WTC11 (cell line): ENCODE results near the gene AVPR2. TPM values are rescaled to one million over a fixed set of nuclear protein-coding genes. Genes with fewer than 3 reads are reported as not detected.

ENCODE experiments used
- ATAC-seq: fragments of 200-7000 bp; cut with Tn5 transposase; 2 replicates; pipeline ENCODE4 v1.10.0; 2021; ENCODE audit warnings: mild to moderate bottlenecking, moderate library complexity
- CTCF ChIA-PET: fragments of 300-600 bp; sonication (Branson Sonifier 250); formaldehyde crosslinking; loops from one replicate; lab custom pipeline; 2021; ENCODE audit warnings: antibody characterized with exemption; lab: Charles Lee
- POLR2A ChIA-PET: fragments of 350-600 bp; sonication (Branson Sonifier 250); formaldehyde crosslinking; loops from one replicate; lab custom pipeline; 2021; ENCODE audit warnings: antibody characterized with exemption; lab: Charles Lee
- DNase-seq: peaks from one replicate; pipeline ENCODE4 v3.0.0; 2021; ENCODE audit warnings: low spot score
- H3K27ac Mint-ChIP-seq: 2 replicates; pipeline ENCODE4 v1.8.0; 2021; ENCODE audit warnings: mixed read lengths
- H3K27me3 Mint-ChIP-seq: 2 replicates; pipeline ENCODE4 v1.8.0; 2021; ENCODE audit warnings: low read depth, mild to moderate bottlenecking, moderate library complexity, mixed read lengths
- H3K36me3 Mint-ChIP-seq: 2 replicates; pipeline ENCODE4 v1.8.0; 2021; ENCODE audit warnings: mixed read lengths
- H3K4me1 Mint-ChIP-seq: 2 replicates; pipeline ENCODE4 v1.8.0; 2022; ENCODE audit warnings: mixed read lengths
- H3K4me3 Mint-ChIP-seq: 2 replicates; pipeline ENCODE4 v1.8.0; 2021; ENCODE audit warnings: mild to moderate bottlenecking, moderate library complexity, mixed read lengths
- H3K9me3 Mint-ChIP-seq: 2 replicates; pipeline ENCODE4 v1.8.0; 2021; ENCODE audit warnings: mixed read lengths
- AFF4 ChIP-seq: sonication (generic); formaldehyde crosslinking; IDR thresholded peaks from 2 replicates; pipeline ENCODE4 v1.8.1; 2023; ENCODE audit warnings: mild to moderate bottlenecking, missing genetic modification reagents, borderline replicate concordance
- ATF1 ChIP-seq: sonication (generic); formaldehyde crosslinking; IDR thresholded peaks from 2 replicates; pipeline ENCODE4 v1.8.1; 2023; ENCODE audit warnings: mild to moderate bottlenecking, moderate library complexity, missing genetic modification reagents
- ETV6 ChIP-seq: sonication (generic); formaldehyde crosslinking; IDR thresholded peaks from 2 replicates; pipeline ENCODE4 v1.8.1; 2022; ENCODE audit warnings: mild to moderate bottlenecking, missing genetic modification reagents
- SOX15 ChIP-seq: fragments of 250-450 bp; sonication (Bioruptor Pico); IDR thresholded peaks from 2 replicates; pipeline ENCODE4 v1.9.0; 2021; ENCODE audit warnings: mild to moderate bottlenecking
- ZMAT4 ChIP-seq: fragments of 250-450 bp; sonication (Bioruptor Pico); IDR thresholded peaks from 2 replicates; pipeline ENCODE4 v1.9.0; 2021; ENCODE audit warnings: mild to moderate bottlenecking
- ZNF232 ChIP-seq: sonication (generic); formaldehyde crosslinking; IDR thresholded peaks from 2 replicates; pipeline ENCODE4 v1.8.0; 2022; ENCODE audit warnings: mild to moderate bottlenecking, missing genetic modification reagents
- ZNF532 ChIP-seq: fragments of 250-450 bp; sonication (Bioruptor Pico); IDR thresholded peaks from 2 replicates; pipeline ENCODE4 v1.9.0; 2021; ENCODE audit warnings: mild to moderate bottlenecking, borderline replicate concordance
- total RNA-seq: library from RNA; stranded (reverse); gene quantifications from 3 replicates; pipeline ENCODE4 v1.2.3, GENCODE V29; 2021

The AVPR2 gene
- total RNA-seq, 1 experiment from 2014 or later: 0.11 TPM

GRCh38 chrX:153926552-153926857 is 22.0 kb downstream of the AVPR2 start (continued):
- TF ChIP-seq ZNF532 (CRISPR knock-in tag): no peak

- ChIA-PET POLR2A (interaction anchor here (0.8 to 2.0 kb wide), 8 partner anchors 8 to 200 kb away, joined by 3 to 8 read pairs (median 5); partner anchors contain the start of gene RENBP), CTCF (interaction anchor here (1.2 to 6.9 kb wide), 5 partner anchors 8 to 48 kb away, joined by 5 to 116 read pairs (median 6); partner anchors contain the start of genes NAA10 and RENBP)
- peak overlapping the region; percentile 79 for H3K4me3 Mint-ChIP-seq
- peaks cover 6% of the 10 kb centered on the region for H3K36me3 Mint-ChIP-seq
- no peaks in the 10 kb centered on the region for H3K9me3 Mint-ChIP-seq
- TF ChIP-seq AFF4 (CRISPR knock-in tag) (no peak), ATF1 (CRISPR knock-in tag) (no peak), SOX15 (CRISPR knock-in tag) (no peak)
- H3K4me1 Mint-ChIP-seq: peaks cover 28% of the 10 kb centered on the region
- peak overlapping the region; percentile 78 for H3K27ac Mint-ChIP-seq
- peak; percentile 43 for DNase-seq
- no peaks in the 10 kb centered on the region for H3K27me3 Mint-ChIP-seq
- no peak for ATAC-seq
Measured at GRCh38 chrX:153926858-153927671, 22.6 kb downstream of the AVPR2 start.

- no peak for ATAC-seq
- Mint-ChIP-seq H3K9me3 (no peaks in the 10 kb centered on the region), H3K4me1 (peaks cover 26% of the 10 kb centered on the region), H3K4me3 (peak overlapping the region; percentile 79), H3K27me3 (no peaks in the 10 kb centered on the region), H3K36me3 (peaks cover 6% of the 10 kb centered on the region), H3K27ac (peak overlapping the region; percentile 78; the same call in 1 of the 2 replicates)
- no peak for TF ChIP-seq ZMAT4 (CRISPR knock-in tag)
- TF ChIP-seq ETV6: no peak
- no peak for TF ChIP-seq ZNF532 (CRISPR knock-in tag)
- TF ChIP-seq ZNF232 (CRISPR knock-in tag): no peak
- ChIA-PET CTCF (interaction anchor here (1.5 to 6.9 kb wide), 3 partner anchors 17 to 49 kb away, joined by 5 to 116 read pairs (median 7); partner anchors contain the start of gene RENBP), POLR2A (interaction anchor here (1.2 to 2.0 kb wide), 4 partner anchors 17 to 45 kb away, joined by 5 to 8 read pairs (median 6); partner anchors contain the start of gene RENBP)
- DNase-seq: no peak
Measured at GRCh38 chrX:153927672-153927921, 23.1 kb downstream of the AVPR2 start.
